Measurements from ENCODE around the gene UQCRQ.

- no peak for TF ChIP-seq MXI1 (IDR thresholded peaks at IDR 0.05; ENCODE audit: low read depth, low read length)
- no peak for TF ChIP-seq USF2 (IDR thresholded peaks at IDR 0.05; ENCODE audit: borderline replicate concordance, low read depth, low read length)
- no peak for TF ChIP-seq CTCF (IDR thresholded peaks at IDR 0.05)
- no peak for TF ChIP-seq POLR2AphosphoS5 (IDR thresholded peaks at IDR 0.05; ENCODE audit: low read depth, low read length)
- TF ChIP-seq TCF12 (IDR thresholded peaks at IDR 0.05): no peak
- TF ChIP-seq MAX (IDR thresholded peaks at IDR 0.05; ENCODE audit: low read depth): no peak
- TF ChIP-seq FOXM1 (IDR thresholded peaks at IDR 0.05; ENCODE audit: low read depth): no peak
- no peak for TF ChIP-seq GATA2 (CRISPR knock-in tag; IDR thresholded peaks at IDR 0.05)
- TF ChIP-seq SIN3A (IDR thresholded peaks at IDR 0.05; ENCODE audit: borderline replicate concordance, low read depth, low read length): no peak
- no peak for TF ChIP-seq EZH2phosphoT487 (IDR thresholded peaks at IDR 0.05; ENCODE audit: borderline replicate concordance, low read depth)
- no peak for TF ChIP-seq RFX5 (IDR thresholded peaks at IDR 0.05; ENCODE audit: low read length)
- no peak for TF ChIP-seq ELF1 (IDR thresholded peaks at IDR 0.05)
- TF ChIP-seq YY1 (IDR thresholded peaks at IDR 0.05; ENCODE audit: low read depth): no peak
These were observed 34.6 kb downstream of the UQCRQ start for GRCh38 chr5:132901036-132901435.

All from SK-N-SH (cell line).